NK-92 (cell line): Measurements from ENCODE around the gene SNRNP200.

Experiments used
- DNase-seq: peaks from one replicate; lab custom pipeline; 2025; ENCODE audit not compliant: unreplicated experiment; lab: John Stamatoyannopoulos, UW

The SNRNP200 gene

DNA sequence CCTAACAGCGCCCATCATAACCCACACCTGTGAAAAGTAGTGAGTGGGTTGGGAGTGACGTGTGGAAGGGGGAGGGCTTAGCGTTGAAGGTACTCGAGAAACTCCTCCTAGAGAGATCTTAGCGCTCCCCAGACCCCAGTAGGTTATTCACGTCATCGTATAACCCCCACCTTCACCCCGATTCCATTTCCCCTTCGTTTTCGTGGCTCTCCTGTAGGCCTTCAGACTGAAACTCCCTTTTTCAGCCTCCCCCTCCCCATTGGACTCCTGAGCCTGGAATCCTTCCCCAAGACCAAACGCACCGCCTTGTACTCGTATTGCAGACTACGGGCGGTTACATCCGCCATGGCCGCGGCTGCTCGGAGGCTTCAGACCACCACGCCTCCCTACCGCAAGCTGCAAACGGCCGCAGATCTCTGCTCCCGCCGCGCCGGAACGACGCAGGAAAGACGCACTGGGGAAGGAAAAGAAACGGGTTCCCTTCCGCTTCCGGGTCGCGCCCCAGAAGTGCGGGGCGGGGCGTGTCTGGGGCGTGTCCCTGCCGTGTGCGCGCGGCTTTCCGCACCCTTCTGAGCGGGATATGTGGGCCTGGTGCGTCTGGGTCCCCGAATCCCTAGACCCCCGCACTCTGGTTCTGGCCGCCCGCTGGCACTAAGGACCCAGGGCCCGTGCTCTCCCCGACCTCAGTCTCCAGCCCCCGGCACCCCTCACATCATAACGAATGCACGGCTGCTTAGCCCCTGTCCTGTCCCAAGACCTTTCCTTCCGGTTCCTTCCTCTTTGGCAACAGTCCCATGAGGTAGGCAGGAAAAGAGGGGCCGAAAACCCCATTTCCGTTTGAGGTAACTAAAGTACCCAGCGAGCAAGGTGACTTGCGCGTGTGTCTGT is at the start of gene SNRNP200:
TSS of gene SNRNP200 (minus strand) at position 456 of the 888 bp plus-strand sequence. CDS start at position 347, 109 bp downstream.
- DNase-seq, result peak; percentile 43

DNA sequence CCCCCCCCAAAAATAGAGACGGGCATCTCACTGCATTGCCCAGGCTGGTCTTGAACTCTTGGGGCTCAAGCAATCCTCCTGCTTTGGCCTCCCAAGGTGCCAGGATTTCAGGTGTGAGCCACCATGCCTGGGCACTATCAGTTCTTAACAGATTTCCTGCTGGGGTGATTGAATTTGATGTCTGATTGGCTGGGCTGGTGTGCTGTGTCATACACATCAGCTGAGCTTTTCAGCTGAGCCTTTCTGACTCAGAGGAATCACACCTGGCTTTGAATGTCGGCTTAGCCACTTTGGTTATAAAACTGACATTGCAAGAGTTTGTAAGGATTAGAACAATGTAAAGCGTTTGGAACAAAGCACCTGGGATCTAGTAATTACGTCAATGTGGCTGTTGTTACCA is 49.1 kb upstream of the SNRNP200 start:
- no peak for DNase-seq

DNA sequence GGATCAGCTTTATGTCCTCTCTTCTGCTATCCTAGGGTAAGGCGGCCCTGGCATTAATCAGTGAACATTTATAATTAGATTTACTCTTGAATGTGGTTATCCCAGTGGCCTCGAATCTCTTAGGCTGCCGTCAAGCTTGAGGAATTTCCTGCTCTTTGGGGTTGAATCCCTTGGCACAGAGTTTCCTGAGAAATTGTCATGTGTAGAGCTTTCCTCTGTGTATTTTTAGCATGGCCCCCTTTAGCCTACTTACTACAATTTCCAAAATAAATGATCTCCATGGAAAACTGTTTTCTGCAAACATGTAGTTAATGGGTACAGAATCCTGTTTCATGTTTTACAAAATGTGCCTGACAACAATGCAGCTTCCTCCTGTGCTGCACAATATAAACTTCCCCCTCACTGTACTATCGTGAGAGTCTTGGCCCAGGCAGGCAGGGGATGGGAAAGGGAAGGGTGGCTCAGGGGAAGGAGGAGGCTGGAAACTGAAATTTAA is 48.3 kb upstream of the SNRNP200 start:
- no peak for DNase-seq

DNA sequence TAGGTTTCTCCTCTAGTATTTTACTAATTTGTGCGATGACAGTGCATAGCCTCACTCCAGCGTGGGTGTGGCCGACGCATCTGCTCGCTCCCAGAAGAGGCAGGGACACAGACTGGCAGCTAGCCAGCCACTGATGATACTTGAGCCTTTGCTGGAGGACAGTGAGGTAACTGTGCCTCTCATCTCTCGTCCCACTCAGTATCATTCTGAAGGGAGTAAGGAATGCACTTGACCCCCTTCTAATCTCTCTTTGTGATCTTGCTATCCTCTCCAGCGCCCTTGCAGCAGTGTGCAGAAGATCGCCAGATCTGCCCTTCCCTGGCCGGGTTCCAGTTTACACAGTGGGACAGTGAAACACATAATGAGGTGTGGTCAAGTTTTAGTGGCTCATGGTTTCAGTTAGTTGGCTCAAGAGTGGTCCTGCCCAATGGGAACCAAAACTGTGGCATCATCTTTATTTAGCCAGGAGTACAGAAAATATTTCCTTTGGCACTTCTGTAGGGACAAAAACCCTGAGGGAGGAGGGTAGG is 47.8 kb upstream of the SNRNP200 start:
- DNase-seq, result no peak

DNA sequence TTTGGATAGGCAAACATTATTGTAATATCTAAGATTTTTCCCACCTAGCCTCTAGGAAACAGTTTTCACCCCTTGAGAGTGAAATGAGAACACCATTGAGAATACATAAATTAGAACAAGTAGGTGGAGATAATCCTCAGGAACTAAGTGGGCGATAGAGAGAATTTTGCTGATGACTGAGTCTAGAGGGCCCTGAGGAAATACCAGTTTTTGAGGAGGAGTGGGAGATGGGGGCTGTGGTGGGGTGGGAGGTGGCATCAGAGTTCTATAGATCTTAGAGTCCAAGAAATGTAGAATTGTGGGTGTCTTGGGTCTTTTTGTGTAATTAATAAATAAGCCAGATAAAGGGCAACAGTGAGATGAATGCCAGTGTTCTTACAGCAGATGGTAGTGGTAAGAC is 42.0 kb upstream of the SNRNP200 start:
- no peak for DNase-seq

DNA sequence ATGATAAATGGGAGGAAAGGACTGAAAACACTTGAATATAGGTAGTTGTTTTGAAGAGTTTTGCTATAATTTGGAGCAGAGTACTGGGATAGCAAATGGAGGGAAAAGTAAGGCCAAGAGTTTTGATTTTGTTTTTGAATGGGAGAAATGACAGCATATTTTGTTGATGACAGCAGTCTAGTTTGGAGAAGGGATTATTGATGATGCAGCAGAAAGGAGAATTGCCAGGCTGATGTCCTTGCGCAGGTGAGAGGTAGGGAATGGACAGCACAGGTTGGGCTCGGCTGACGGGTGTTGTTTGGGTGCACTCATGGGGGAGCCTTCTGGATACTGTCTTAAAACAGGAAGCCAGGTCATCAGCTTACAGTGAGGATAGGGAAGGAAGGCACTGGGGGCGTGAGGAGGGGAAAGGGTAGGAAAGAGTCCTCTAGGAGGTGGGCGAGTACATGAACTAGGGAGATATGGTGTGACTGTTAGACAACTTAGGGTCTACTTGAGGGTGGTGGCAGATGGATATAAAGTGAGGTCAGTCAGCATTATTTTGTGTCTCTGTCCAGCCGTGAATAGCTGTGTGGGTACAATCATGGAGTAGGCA is 40.6 kb upstream of the SNRNP200 start:
- DNase-seq, result no peak

DNA sequence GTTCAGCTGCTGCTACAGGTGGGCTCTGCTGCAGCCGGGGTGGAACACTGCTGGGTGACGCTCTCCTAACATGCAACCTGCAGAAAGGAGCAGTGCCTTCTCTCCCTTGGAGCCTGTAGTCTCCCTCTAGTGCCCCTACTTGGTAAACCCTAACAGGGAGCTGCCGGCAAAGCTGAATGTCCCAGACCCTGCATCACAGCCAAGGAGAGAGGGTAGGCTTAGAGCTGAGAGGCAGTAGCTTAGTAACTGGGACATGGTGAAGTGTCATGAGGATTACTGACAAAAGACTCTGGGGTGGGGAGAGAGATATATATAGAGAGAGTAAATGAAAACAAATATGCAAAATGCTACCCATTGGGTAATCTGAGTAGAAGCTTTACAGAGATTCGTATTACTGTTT is 40.1 kb upstream of the SNRNP200 start:
- no peak for DNase-seq

DNA sequence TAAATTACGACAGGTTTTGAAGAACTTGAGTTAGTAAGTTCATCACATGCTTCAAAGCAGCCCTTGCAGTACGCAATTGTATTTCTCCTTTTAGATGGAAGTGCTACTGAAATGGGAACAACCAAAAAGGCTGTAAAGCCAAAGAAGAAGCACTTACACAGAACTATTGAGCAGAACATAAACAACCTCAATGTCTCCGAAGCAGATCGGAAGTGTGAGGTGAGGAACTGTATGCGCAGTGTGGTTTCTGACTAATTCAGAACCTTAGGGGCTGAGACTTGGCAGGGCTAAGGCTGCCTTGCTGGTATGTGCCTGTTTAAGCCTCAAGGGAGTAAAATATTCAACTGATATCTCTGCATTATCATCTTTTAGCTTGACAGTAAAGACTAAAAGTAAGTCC is 38.7 kb upstream of the SNRNP200 start:
- DNase-seq, result no peak

DNA sequence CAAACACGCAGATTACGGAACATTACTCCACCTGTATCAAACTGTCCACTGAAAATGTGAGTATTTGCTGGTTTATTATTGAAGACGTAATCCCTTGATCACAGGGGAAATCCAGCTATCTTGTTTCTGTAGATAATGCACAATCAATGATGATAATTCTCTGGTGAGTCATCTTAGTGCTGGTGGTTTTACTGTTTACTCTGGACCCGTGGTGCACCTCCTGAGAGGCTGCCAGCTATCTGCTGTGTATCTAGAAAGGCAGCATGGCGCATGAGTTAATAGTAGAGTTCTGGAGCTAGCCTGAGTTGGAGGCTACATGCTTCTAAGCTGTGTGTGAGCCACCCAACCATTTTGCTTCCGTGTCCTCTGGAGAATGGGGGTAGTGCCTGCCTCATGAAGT is 36.7 kb upstream of the SNRNP200 start:
- DNase-seq, result no peak

DNA sequence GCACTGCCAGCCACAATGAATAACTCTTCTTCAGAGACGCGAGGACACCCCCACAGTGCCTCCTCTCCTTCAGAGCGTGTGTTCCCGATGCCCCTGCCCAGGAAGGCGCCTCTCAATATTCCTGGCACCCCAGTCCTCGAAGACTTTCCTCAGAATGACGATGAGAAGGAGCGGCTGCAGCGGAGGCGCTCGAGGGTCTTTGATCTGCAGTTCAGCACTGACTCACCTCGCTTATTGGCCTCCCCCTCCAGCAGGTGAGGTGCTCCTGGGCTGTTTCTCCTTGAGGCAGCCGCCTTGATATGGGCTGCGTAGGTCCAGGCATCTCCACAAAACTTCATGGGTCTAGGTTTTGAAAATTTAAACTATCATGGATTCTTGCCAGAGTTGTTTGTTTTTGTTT is 36.3 kb upstream of the SNRNP200 start:
- no peak for DNase-seq

DNA sequence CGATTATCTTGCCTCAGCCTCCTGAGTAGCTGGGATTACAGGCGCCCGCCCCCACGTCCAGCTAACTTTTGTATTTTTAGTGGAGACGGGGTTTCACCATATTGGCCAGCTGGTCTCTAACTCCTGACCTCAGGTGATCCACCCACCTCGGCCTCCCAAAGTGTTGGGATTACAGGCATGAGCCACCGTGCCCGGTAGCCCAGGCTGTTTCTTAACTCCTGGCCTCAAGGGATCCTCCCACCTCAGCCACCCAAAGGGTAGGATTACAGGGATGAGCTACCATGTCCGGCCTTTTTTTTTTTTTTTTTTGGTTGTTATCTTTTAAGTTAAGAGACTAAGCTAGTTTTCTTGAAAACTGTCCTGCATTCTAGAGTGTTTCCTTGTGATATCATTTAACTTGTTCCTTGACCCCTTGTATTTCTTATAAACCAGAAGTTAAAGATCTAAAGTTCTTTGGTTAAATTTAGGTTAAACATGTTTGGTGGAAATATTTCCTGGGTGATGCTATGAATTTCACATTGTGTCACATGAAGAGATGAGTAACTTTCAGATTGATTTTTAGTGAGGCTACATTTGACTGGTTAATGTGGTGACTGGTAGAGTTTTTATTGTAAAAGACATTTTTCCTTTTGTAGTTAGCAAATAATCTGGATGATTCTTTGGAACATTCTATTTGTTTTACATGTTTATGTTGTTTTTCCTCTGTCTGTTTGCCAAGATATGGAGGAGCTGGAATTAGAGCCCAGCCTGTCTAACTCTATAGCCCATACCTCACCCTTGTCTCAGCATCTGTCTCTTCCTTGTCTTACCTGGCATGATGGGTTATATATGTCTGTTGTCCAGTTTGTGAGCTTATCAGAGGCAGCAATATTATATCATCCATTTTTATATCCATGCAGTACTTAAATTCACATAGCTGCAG is 35.4 kb upstream of the SNRNP200 start:
- no peak for DNase-seq

DNA sequence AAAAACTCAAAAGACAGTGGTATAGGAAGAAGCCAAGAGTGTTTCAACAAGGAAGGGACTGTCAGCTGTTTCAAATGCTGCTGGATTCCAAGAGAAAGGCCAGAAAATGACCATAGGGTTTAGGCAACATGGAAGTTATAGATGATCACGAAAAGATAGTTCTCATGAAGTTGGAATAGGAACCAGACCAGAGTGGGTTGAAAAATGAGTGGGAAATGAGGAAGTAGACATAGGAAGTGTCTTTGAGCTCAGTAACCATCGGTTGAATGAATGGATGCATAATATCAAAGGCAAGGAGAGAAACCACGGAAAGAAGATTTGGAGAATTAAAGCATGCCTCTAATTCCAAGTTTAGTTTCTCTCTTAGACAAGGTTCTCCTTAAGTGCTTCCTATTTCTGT is 31.5 kb upstream of the SNRNP200 start:
- no peak for DNase-seq

DNA sequence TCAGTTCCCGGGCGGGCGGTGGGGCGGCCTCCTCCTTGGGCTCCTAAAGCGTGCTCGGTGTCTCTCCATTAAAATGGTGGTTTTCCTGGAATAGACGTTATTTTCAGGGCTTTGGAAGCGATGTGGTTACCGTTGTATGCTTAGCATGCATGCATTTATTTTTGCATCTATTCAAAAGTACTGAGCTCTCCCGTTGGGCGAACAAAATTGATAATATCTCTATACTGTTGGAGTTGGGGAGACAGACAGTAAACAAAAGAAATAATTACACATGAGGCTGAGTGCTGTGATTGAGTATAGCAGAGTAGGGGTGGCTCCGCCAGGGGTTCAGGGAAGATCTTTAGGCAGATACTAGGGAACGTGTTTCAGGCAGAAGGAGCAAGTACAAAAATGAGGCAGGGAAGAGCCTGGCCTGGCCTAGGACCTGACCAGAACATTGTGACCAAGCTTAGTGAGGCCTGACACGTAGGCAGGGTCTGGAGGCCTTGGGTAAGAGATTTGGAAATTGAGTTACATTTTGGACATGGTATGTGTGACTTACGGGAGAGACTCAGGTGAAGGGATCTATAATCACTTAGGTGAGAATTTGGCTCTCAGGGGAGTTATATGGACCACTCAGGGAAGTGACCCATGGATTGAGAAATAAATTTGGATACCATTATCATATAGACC is 30.9 kb upstream of the SNRNP200 start:
- DNase-seq, result no peak

DNA sequence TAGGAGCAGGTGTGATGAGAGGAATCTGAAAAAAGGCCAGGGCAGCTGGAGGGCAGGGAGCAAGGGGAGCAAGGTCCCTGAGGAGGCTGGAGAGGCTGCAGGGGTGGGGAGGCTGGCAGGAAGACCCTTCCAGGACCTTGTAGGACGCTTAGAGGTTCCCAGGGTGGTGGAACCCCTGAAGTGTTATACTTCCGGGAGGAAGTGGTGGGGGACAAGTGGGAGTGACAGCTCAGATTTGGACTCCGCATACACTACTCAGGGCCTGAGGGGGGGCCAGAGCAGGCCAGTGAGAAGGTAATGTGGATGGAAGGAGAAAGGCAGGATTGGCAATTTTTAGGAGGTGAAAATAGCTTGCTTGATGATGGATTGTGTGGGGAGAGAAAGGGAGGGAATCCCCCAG is 28.4 kb upstream of the SNRNP200 start:
- no peak for DNase-seq

DNA sequence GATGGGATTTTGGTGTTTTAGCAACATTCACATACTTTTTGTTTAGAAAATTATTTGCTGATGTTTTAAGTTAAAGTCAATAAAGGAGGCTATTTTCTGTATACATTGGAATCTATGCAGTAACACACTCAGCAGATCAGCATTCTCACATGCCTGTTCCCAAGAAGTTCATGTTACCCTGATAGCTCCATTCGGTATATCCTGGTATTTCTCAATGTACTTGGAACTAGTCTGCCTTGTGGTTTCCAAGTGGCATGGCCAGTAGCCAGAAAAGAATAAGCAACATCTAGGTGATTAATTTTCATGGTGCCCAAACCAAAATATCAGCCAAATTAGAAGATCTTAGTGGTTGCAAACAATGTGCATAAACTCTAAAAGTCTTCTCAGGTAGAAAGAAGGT is 25.1 kb upstream of the SNRNP200 start:
- DNase-seq, result no peak

DNA sequence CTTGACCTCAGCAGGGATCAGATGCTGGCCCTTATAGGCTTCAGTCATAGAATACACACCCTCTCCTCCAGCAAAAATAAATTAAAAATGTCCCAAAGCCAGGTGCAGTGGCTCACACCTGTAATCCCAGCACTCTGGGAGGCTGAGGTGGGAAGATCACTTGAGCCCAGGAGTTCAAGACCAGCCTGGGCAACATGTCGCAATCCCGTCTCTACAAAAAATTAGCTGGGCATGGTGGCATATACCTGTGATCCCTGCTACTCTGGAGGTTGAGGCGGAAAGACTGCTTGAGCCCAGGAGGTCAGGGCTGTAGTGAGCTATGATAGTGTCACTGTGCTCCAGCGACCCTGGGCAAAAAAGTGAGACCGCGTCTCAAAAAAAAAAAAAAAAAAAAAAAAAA is 24.5 kb upstream of the SNRNP200 start:
- DNase-seq, result no peak

DNA sequence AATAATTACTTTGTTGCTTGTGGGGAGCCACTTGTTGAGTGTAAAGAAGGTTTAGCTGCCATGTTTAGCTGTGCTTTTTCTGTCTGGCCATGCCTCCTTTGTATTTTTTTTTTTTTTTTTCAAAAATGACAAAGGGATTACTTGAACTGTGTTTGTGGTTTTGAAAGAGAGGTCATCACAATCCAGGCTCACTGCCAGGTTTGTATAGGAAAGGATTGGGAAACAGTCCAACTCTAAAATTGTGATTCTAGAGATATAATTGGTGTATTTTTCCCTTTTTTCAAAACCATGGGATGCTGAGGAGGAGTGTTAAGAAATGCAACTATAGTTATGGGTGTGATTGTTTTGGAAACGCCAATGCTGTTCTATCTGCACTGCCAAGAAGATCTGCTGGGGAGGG is 24.1 kb upstream of the SNRNP200 start:
- DNase-seq, result no peak

DNA sequence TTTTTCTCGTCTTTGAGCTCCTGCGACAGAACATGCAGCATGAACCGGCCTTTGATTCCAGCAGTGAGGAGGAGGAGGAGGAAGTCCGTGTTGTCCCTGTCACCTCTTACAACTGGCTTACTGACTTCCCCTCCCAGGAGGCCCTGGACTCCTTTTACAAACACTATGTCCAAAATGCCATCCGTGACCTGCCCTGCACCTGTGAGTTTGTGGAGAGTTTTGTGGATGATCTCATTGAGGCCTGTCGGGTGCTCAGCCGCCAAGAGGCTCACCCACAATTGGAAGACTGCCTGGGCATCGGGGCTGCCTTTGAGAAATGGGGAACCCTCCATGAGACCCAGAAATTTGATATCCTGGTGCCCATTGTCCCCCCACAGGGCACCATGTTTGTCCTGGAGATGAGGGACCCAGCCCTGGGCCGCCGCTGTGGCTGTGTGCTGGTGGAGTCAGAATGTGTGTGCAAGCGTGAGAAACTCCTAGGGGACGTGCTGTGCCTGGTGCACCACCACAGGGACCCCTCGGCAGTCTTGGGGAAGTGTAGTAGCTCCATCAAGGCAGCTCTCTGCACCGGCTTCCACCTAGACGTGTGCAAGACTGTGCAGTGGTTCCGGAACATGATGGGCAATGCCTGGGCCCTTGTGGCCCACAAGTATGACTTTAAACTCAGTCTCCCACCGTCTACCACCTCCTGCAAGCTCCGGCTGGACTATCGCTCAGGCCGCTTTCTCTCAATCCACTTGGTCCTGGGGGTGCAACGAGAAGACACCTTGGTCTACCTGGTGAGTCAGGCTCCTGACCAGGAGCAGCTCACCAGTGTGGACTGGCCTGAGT is 21.9 kb upstream of the SNRNP200 start:
- DNase-seq, result no peak

DNA sequence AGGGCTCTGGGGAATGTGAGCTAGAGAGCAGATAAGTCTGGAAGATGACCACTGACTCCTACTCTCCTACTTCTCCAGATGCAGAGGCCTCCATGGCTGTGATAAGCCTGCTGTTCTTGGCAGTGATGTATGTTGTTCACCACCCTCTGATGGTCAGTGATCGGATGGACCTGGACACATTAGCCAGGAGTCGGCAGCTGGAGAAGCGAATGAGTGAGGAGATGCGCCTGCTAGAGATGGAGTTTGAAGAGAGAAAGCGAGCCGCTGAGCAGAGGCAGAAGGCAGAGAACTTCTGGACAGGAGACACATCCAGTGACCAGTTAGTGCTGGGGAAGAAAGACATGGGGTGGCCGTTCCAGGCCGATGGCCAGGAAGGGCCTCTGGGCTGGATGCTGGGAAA is 21.2 kb upstream of the SNRNP200 start:
- no peak for DNase-seq

DNA sequence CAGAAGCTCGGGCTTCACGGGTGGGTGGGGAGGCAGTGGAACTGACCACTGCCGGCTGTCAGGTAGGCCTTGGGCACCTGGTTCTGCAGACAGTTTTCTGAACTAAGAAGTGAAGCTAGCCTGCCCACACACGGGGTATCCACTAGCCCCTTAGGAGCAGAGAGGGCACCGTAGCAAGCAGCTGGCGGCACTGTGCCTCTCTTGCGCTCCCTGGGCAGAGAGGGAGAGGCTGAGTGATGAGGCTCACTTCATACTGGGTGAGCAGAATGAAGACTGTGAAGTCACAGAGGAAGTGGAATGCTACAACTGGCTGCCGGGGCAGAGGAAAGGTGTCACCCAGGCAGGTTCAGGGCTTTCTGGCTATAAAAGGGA is 20.5 kb upstream of the SNRNP200 start:
- DNase-seq, result no peak
